Measurements from ENCODE around the gene SPNS1. TPM values are rescaled to one million over a fixed set of nuclear protein-coding genes. Genes with fewer than 3 reads are reported as not detected.

SPNS1 gene
- total and polyA plus RNA-seq, 8 donors: 12.6 to 57.6 (median 15.2) TPM

DNA sequence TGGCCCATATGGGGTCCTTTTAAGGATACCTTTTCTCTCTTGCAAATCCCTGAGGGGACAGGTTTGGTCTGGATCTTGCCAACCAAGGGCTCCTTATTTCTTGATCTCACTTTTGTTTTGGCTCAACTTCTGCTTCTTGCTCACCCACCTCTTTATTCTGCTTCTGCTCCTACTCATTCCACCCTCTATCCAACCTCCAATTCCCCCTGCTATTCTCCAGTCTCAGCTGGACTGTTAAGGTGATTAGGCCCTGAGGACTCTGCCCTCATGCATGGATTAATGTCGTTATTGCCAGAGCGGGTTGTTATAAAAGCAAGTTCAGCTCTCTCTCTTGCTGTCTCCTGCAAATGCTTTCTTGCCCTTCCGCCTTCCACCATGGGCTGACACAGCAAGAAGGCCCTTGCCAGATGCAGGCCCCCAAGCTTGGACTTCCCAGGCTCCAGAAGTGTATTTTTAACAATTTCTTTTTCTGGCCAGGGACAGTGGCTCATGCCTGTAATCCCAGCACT, 40.0 kb downstream of the SPNS1 start:
- TF ChIP-seq, protein P1, sequence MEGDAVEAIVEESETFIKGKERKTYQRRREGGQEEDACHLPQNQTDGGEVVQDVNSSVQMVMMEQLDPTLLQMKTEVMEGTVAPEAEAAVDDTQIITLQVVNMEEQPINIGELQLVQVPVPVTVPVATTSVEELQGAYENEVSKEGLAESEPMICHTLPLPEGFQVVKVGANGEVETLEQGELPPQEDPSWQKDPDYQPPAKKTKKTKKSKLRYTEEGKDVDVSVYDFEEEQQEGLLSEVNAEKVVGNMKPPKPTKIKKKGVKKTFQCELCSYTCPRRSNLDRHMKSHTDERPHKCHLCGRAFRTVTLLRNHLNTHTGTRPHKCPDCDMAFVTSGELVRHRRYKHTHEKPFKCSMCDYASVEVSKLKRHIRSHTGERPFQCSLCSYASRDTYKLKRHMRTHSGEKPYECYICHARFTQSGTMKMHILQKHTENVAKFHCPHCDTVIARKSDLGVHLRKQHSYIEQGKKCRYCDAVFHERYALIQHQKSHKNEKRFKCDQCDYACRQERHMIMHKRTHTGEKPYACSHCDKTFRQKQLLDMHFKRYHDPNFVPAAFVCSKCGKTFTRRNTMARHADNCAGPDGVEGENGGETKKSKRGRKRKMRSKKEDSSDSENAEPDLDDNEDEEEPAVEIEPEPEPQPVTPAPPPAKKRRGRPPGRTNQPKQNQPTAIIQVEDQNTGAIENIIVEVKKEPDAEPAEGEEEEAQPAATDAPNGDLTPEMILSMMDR (IDR thresholded peaks at IDR 0.05): no peak
- Histone ChIP-seq H3K36me3 (no peaks in the 10 kb centered on the region), H3K4me1 (no peaks in the 10 kb centered on the region), H3K27me3 (no peaks in the 10 kb centered on the region), H3K9me3 (no peaks in the 10 kb centered on the region), H3K27ac (no peak overlapping the region), H3K4me3 (no peak overlapping the region)
- DNase-seq (no peak), FAIRE-seq (no peak), ATAC-seq (no peak)
- intact Hi-C loops (cut with DNase I): no loop called here
- 73 to 79% methylated on average over 3 of the region's 3 CpGs for WGBS, 2 donors

DNA sequence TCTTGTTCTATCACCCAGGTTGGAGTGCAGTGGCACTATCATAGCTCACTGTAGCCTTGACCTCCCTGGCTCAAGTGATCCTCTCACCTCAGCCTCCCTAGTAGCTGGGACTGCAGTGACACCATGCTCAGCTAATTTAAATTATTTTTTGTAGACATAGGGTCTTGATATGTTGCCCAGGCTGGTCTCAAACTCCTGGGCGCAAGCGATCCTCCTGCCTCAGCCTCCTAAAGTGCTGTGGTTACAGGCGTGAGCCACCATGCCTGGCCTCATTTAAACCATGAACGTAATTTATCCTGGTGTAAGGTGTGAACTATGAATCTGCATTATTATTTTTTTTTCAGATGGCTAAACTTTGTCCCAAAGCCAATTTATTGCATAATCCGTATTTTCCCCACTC, 47.6 kb downstream of the SPNS1 start:
- Histone ChIP-seq H3K27me3 (no peaks in the 10 kb centered on the region), H3K4me1 (no peaks in the 10 kb centered on the region), H3K27ac (no peak overlapping the region), H3K9me3 (no peaks in the 10 kb centered on the region), H3K36me3 (no peaks in the 10 kb centered on the region), H3K4me3 (no peak overlapping the region)
- FAIRE-seq (no peak), ATAC-seq (no peak), DNase-seq (peak in 1 of 6 donors; percentile 3)
- intact Hi-C loops (cut with DNase I): no loop called here
- WGBS, 2 donors: 68 to 75% methylated on average over 5 of the region's 5 CpGs
- TF ChIP-seq, protein P1 (IDR thresholded peaks at IDR 0.05): no peak

DNA sequence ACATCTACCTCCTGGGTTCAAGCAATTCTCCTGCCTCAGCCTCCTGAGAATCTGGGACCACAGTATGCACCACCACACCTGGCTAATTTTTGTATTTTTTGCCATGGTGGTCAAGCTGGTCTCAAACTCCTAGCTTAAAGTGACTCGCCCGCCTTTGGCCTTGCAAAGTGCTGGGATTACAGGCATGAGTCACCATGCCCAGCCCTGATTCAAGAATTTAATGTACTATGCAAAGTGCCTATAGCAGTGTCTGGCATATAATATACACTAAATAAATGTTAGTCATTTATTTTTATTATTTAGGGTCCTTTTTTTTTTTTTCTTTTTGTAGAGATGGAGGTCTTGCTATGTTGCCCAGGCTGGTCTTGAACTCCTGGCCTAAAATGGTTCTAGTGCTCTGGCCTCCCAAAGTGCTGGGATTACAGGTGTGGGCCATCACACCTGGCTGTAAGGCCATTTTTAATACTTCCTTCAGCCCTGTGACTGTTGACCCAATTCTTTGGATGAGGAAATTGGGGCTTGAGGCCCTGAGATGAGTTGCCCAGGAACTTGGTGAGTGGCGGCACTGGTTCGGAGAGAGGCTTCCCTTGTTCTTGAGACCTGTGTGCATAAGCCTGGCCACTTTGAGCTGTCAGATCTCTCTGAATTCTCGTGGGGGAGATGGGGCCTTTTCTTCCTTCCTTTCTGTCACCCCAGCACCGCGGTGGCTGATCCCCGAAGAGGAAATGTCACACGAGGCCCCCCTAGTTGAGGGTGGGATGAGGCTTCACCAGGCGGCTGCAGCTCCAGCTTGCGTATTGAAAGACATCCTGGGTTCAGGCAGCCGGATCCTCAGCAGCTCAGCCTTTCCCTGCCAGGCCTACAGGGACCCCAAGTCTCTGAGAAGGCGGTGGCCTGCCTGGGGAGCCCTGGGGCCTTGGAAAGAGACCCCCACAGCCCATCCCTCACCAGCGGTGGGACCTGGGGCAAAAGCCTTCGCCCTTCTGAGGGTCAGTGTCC, 49.0 kb downstream of the SPNS1 start:
- H3K27ac ChIP-seq: no peak overlapping the region
- H3K4me3 ChIP-seq: no peak overlapping the region
- no peaks in the 10 kb centered on the region for H3K9me3 ChIP-seq
- DNase-seq (peak in 1 of 6 donors; percentile 7), ATAC-seq (no peak), FAIRE-seq (no peak)
- no peaks in the 10 kb centered on the region for H3K4me1 ChIP-seq
- 61 to 75% methylated on average over 15 of the region's 15 CpGs for WGBS, 2 donors
- TF ChIP-seq, protein P1 (IDR thresholded peaks at IDR 0.05): no peak
- H3K27me3 ChIP-seq: no peaks in the 10 kb centered on the region
- intact Hi-C loops (cut with DNase I): no loop called here
- no peaks in the 10 kb centered on the region for H3K36me3 ChIP-seq

DNA sequence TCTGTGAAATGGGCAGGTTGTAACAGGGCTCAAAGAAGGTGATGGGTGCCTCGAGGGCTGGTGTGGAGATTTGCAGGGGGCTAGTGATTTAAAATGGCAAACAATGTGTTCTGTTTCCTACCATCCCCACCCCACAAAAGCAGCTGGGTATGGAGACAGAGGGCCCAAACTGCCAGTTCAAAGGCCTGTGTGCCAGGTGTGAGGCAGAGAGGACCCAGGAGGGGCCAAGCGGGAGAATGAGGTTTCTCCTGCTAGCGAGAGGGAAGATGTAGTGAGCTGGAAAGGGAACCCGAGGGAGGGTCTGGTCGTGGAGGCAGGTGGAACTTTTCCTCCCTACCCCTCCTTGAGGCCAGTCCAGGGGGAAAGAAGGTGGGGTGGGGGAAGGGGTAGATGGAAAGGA, 49.7 kb downstream of the SPNS1 start:
- Histone ChIP-seq H3K4me3 (no peak overlapping the region), H3K36me3 (no peaks in the 10 kb centered on the region), H3K27ac (no peak overlapping the region), H3K4me1 (no peaks in the 10 kb centered on the region), H3K9me3 (no peaks in the 10 kb centered on the region), H3K27me3 (no peaks in the 10 kb centered on the region)
- TF ChIP-seq, protein P1 (IDR thresholded peaks at IDR 0.05): no peak
- 60 to 62% methylated on average over 5 of the region's 5 CpGs for WGBS, 2 donors
- no peak for FAIRE-seq
- no peak for ATAC-seq
- DNase-seq: no peak
- intact Hi-C loops (cut with DNase I): no loop called here

DNA sequence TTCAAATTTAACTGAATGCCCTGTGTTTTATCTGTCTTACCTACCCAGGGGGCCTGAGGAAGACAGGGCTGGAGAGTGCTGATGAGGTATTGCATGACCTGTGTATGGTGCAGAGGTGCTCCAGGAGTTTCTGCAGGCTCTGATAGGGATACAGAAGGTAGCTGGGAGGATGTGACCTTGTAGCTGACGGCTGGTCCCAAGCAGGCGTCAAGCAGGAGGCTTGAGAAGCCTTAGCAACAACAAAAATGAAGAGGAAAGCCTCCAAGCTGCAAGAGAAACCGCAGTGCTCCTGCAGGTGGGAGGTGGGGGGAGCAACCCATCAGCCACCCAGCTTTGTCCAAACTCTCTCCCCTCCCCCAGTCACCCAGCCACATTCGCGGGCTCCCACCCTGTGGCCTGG, 50.6 kb downstream of the SPNS1 start:
- Histone ChIP-seq H3K27me3 (no peaks in the 10 kb centered on the region), H3K9me3 (no peaks in the 10 kb centered on the region), H3K4me3 (no peak overlapping the region), H3K36me3 (no peaks in the 10 kb centered on the region), H3K27ac (no peak overlapping the region), H3K4me1 (no peaks in the 10 kb centered on the region)
- intact Hi-C loops (cut with DNase I): no loop called here
- FAIRE-seq (no peak), ATAC-seq (no peak), DNase-seq (no peak)
- TF ChIP-seq, protein P1 (IDR thresholded peaks at IDR 0.05): no peak
- 30 to 59% methylated on average over 5 of the region's 5 CpGs for WGBS, 2 donors

Data from pancreas (tissue), 10 donors.